ENCODE results near the gene TRIM47. TPM values are rescaled to one million over a fixed set of nuclear protein-coding genes. Genes with fewer than 3 reads are reported as not detected.
"Not testable (repeated sequence)": the region's sequence is repeated elsewhere in the genome, so short reads cannot be mapped to it uniquely, and the experiment has no call there.

The TRIM47 gene
- total RNA-seq, 1 experiment from 2014 or later: 8.1 TPM

- no peak overlapping the region for H3K27ac ChIP-seq
- H3K4me1 ChIP-seq: peaks cover 3% of the 10 kb centered on the region; the same call in 1 of the 2 replicates
- H3K36me3 ChIP-seq: no peaks in the 10 kb centered on the region
- no peak overlapping the region for H3K4me3 ChIP-seq
- no peaks in the 10 kb centered on the region for H3K9me3 ChIP-seq (replicated peaks)
- DNase-seq: no peak
- H3K27me3 ChIP-seq: 0 out of 2 replicates have a peak, but pooled peaks cover 5% of the 10 kb centered on the region
Measured at GRCh38 chr17:75889454-75889853, 11.1 kb upstream of the TRIM47 start.

GRCh38 chr17:75888484-75888883 is 10.1 kb upstream of the TRIM47 start:
- Histone ChIP-seq H3K4me3 (no peak overlapping the region), H3K27me3 (0 out of 2 replicates have a peak, but pooled peaks cover 5% of the 10 kb centered on the region), H3K9me3 (replicated peaks) (no peaks in the 10 kb centered on the region), H3K4me1 (peaks cover 3% of the 10 kb centered on the region; the same call in 1 of the 2 replicates), H3K36me3 (no peaks in the 10 kb centered on the region), H3K27ac (no peak overlapping the region)
- no peak for DNase-seq

- not testable (repeated sequence) for DNase-seq; H3K9me3 ChIP-seq (replicated peaks); H3K27me3 ChIP-seq; H3K27ac ChIP-seq; H3K36me3 ChIP-seq; H3K4me1 ChIP-seq; H3K4me3 ChIP-seq
Measured at GRCh38 chr17:75885860-75886259, 7.5 kb upstream of the TRIM47 start.

- no peaks in the 10 kb centered on the region for H3K9me3 ChIP-seq (replicated peaks)
- no peaks in the 10 kb centered on the region for H3K36me3 ChIP-seq
- 0 out of 2 replicates have a peak, but pooled peaks cover 3% of the 10 kb centered on the region for H3K27me3 ChIP-seq
- H3K27ac ChIP-seq: no peak overlapping the region
- H3K4me3 ChIP-seq: no peak overlapping the region
- DNase-seq: no peak
- no peaks in the 10 kb centered on the region; the same call in 1 of the 2 replicates for H3K4me1 ChIP-seq
Measured at GRCh38 chr17:75885431-75885830, 7.0 kb upstream of the TRIM47 start.

- H3K4me1 ChIP-seq: peaks cover 4% of the 10 kb centered on the region; the same call in 1 of the 2 replicates
- no peaks in the 10 kb centered on the region for H3K27me3 ChIP-seq
- no peak overlapping the region for H3K4me3 ChIP-seq
- H3K9me3 ChIP-seq (replicated peaks): no peaks in the 10 kb centered on the region
- DNase-seq: no peak
- H3K27ac ChIP-seq: no peak overlapping the region
- H3K36me3 ChIP-seq: no peaks in the 10 kb centered on the region
Measured at GRCh38 chr17:75881678-75882454, 3.5 kb upstream of the TRIM47 start.

GRCh38 chr17:75880266-75880665 is 1.9 kb upstream of the TRIM47 start:
- DNase-seq: no peak
- H3K27me3 ChIP-seq: no peaks in the 10 kb centered on the region
- H3K4me1 ChIP-seq: peaks cover 20% of the 10 kb centered on the region
- H3K4me3 ChIP-seq: no peak overlapping the region
- no peak overlapping the region for H3K27ac ChIP-seq
- no peaks in the 10 kb centered on the region for H3K9me3 ChIP-seq (replicated peaks)
- H3K36me3 ChIP-seq: no peaks in the 10 kb centered on the region

GRCh38 chr17:75877752-75878173 is 618 bp downstream of the TRIM47 start:
- peak overlapping the region; percentile 66 for H3K27ac ChIP-seq
- peaks cover 26% of the 10 kb centered on the region for H3K4me1 ChIP-seq
- H3K27me3 ChIP-seq: no peaks in the 10 kb centered on the region
- H3K36me3 ChIP-seq: no peaks in the 10 kb centered on the region
- peak; percentile 66 to 73 for DNase-seq
- peak overlapping the region; percentile 55 for H3K4me3 ChIP-seq
- no peaks in the 10 kb centered on the region for H3K9me3 ChIP-seq (replicated peaks)

GRCh38 chr17:75876938-75877751 is 1.2 kb downstream of the TRIM47 start:
- peaks cover 31% of the 10 kb centered on the region for H3K4me1 ChIP-seq
- H3K27ac ChIP-seq: peak overlapping the region; percentile 66
- peak; percentile 98 for DNase-seq
- H3K4me3 ChIP-seq: peak overlapping the region; percentile 55
- H3K9me3 ChIP-seq (replicated peaks): no peaks in the 10 kb centered on the region
- H3K36me3 ChIP-seq: no peaks in the 10 kb centered on the region
- H3K27me3 ChIP-seq: no peaks in the 10 kb centered on the region

- Histone ChIP-seq H3K9me3 (replicated peaks) (no peaks in the 10 kb centered on the region), H3K4me1 (peaks cover 31% of the 10 kb centered on the region), H3K27me3 (no peaks in the 10 kb centered on the region), H3K27ac (peak overlapping the region; percentile 66; the same call in 1 of the 2 replicates), H3K36me3 (no peaks in the 10 kb centered on the region), H3K4me3 (peak overlapping the region; percentile 55)
- peak; percentile 60 to 61 for DNase-seq
Measured at GRCh38 chr17:75876190-75876937, 2.0 kb downstream of the TRIM47 start.

GRCh38 chr17:75875940-75876189 is 2.5 kb downstream of the TRIM47 start:
- no peaks in the 10 kb centered on the region for H3K27me3 ChIP-seq
- H3K4me1 ChIP-seq: peaks cover 31% of the 10 kb centered on the region
- peak overlapping the region; percentile 55 for H3K4me3 ChIP-seq
- no peaks in the 10 kb centered on the region for H3K36me3 ChIP-seq
- H3K27ac ChIP-seq: no peak overlapping the region; the same call in 1 of the 2 replicates
- no peak for DNase-seq
- no peaks in the 10 kb centered on the region for H3K9me3 ChIP-seq (replicated peaks)

GRCh38 chr17:75875182-75875939 is 3.0 kb downstream of the TRIM47 start:
- H3K27me3 ChIP-seq: no peaks in the 10 kb centered on the region
- H3K4me3 ChIP-seq: no peak overlapping the region; the same call in 1 of the 2 replicates
- DNase-seq: no peak
- H3K27ac ChIP-seq: no peak overlapping the region; the same call in 1 of the 2 replicates
- H3K9me3 ChIP-seq (replicated peaks): no peaks in the 10 kb centered on the region
- no peaks in the 10 kb centered on the region for H3K36me3 ChIP-seq
- peaks cover 31% of the 10 kb centered on the region for H3K4me1 ChIP-seq

- Histone ChIP-seq H3K4me3 (no peak overlapping the region), H3K27me3 (no peaks in the 10 kb centered on the region), H3K36me3 (no peaks in the 10 kb centered on the region), H3K4me1 (peaks cover 37% of the 10 kb centered on the region), H3K27ac (no peak overlapping the region), H3K9me3 (replicated peaks) (no peaks in the 10 kb centered on the region)
- DNase-seq: no peak
Measured at GRCh38 chr17:75874323-75875181, 3.8 kb downstream of the TRIM47 start.

- no peaks in the 10 kb centered on the region for H3K36me3 ChIP-seq
- H3K9me3 ChIP-seq (replicated peaks): no peaks in the 10 kb centered on the region
- H3K4me1 ChIP-seq: peaks cover 42% of the 10 kb centered on the region
- H3K27ac ChIP-seq: no peak overlapping the region
- H3K27me3 ChIP-seq: no peaks in the 10 kb centered on the region
- no peak overlapping the region for H3K4me3 ChIP-seq
- no peak for DNase-seq
Measured at GRCh38 chr17:75873587-75874322, 4.6 kb downstream of the TRIM47 start.

Data from SJCRH30 (cell line).